ENCODE results near the gene SAG.

GRCh38 chr2:233352141-233352842 lies 44.7 kb downstream of the SAG start:
- no peak for TF ChIP-seq CTCF (IDR thresholded peaks at IDR 0.05)
- TF ChIP-seq POLR2AphosphoS5 (IDR thresholded peaks at IDR 0.05) = no peak
